KMS-11 (cell line): ENCODE data around the gene CCR3.

ENCODE experiments used
- H2AFZ ChIP-seq: fragments of 200-600 bp; sonication (generic); 2 replicates; pipeline ENCODE4 v1.6.1; 2016; ENCODE audit warnings: antibody characterized with exemption, mixed run types, low read depth
- H3K27ac ChIP-seq: fragments of 200-600 bp; sonication (generic); 2 replicates; pipeline ENCODE4 v1.6.1; 2016; ENCODE audit warnings: mild to moderate bottlenecking, mixed run types
- H3K27me3 ChIP-seq: fragments of 200-600 bp; sonication (generic); 2 replicates; pipeline ENCODE4 v1.6.1; 2017; ENCODE audit warnings: mild to moderate bottlenecking, low read depth, mixed run types, moderate library complexity; ENCODE audit not compliant: insufficient read depth
- H3K36me3 ChIP-seq: fragments of 200-600 bp; sonication (generic); 2 replicates; pipeline ENCODE4 v1.6.1; 2017; ENCODE audit warnings: mild to moderate bottlenecking, mixed run types; ENCODE audit not compliant: insufficient read depth
- H3K4me1 ChIP-seq: fragments of 200-600 bp; sonication (generic); 2 replicates; pipeline ENCODE4 v1.6.1; 2016; ENCODE audit warnings: mild to moderate bottlenecking, low read depth, mixed run types; ENCODE audit not compliant: poor library complexity, severe bottlenecking
- H3K4me2 ChIP-seq: fragments of 200-600 bp; sonication (generic); 2 replicates; pipeline ENCODE4 v1.7.0; 2016; ENCODE audit warnings: mild to moderate bottlenecking, mixed run types
- H3K4me3 ChIP-seq: fragments of 200-600 bp; sonication (generic); IDR thresholded peaks from 2 replicates; pipeline ENCODE4 v1.6.1; 2017; ENCODE audit warnings: low read depth, low read length, mixed read lengths; ENCODE audit not compliant: insufficient read depth
- H3K79me2 ChIP-seq: fragments of 200-600 bp; sonication (generic); 2 replicates; pipeline ENCODE4 v1.6.1; 2016; ENCODE audit warnings: low read depth, mixed run types; ENCODE audit not compliant: insufficient read depth
- H3K9ac ChIP-seq: fragments of 200-600 bp; sonication (generic); 2 replicates; pipeline ENCODE4 v1.6.1; 2016; ENCODE audit warnings: mild to moderate bottlenecking, mixed run types
- H4K20me1 ChIP-seq: fragments of 200-600 bp; sonication (generic); 2 replicates; pipeline ENCODE4 v1.6.1; 2016; ENCODE audit warnings: mild to moderate bottlenecking, mixed run types; ENCODE audit not compliant: insufficient read depth
- CTCF ChIP-seq: fragments of 200-600 bp; sonication (generic); conservative IDR thresholded peaks from 2 replicates; pipeline ENCODE4 v1.6.1; 2017; ENCODE audit warnings: low read depth, mild to moderate bottlenecking, antibody characterized with exemption, low read length, moderate library complexity, mixed read lengths

The CCR3 gene

GRCh38 chr3:46238386-46238785, 3.9 kb upstream of the CCR3 start:
- Histone ChIP-seq H3K4me2 (no peak overlapping the region), H3K27me3 (no peaks in the 10 kb centered on the region), H3K36me3 (no peaks in the 10 kb centered on the region), H3K4me3 (no peak overlapping the region), H3K4me1 (no peaks in the 10 kb centered on the region), H3K79me2 (no peaks in the 10 kb centered on the region), H2AFZ (no peak overlapping the region), H3K27ac (no peak overlapping the region), H4K20me1 (no peaks in the 10 kb centered on the region), H3K9ac (no peak overlapping the region)
- no peak for TF ChIP-seq CTCF

GRCh38 chr3:46239301-46239938, 2.8 kb upstream of the CCR3 start:
- H3K27ac ChIP-seq = no peak overlapping the region

GRCh38 chr3:46239952-46240351, 2.3 kb upstream of the CCR3 start:
- H3K36me3 ChIP-seq = no peaks in the 10 kb centered on the region
- peaks cover 7% of the 10 kb centered on the region for H3K4me1 ChIP-seq
- H3K27me3 ChIP-seq = no peaks in the 10 kb centered on the region
- H3K4me3 ChIP-seq = no peak overlapping the region
- TF ChIP-seq CTCF = no peak
- H3K27ac ChIP-seq = no peak overlapping the region
- no peaks in the 10 kb centered on the region for H3K79me2 ChIP-seq
- no peak overlapping the region for H3K4me2 ChIP-seq
- no peak overlapping the region for H3K9ac ChIP-seq
- no peak overlapping the region for H2AFZ ChIP-seq
- no peaks in the 10 kb centered on the region for H4K20me1 ChIP-seq

More at GRCh38 chr3:46239301-46239938, 2.8 kb upstream of the CCR3 start:
- no peak overlapping the region for H3K9ac ChIP-seq
- TF ChIP-seq CTCF = no peak
- H3K27me3 ChIP-seq = no peaks in the 10 kb centered on the region
- no peaks in the 10 kb centered on the region for H3K79me2 ChIP-seq
- H3K4me2 ChIP-seq = no peak overlapping the region
- H3K4me3 ChIP-seq = no peak overlapping the region
- H2AFZ ChIP-seq = no peak overlapping the region
- peaks cover 3% of the 10 kb centered on the region for H3K4me1 ChIP-seq
- H3K36me3 ChIP-seq = no peaks in the 10 kb centered on the region
- no peaks in the 10 kb centered on the region for H4K20me1 ChIP-seq

- Histone ChIP-seq H3K4me2 (no peak overlapping the region), H3K4me3 (no peak overlapping the region), H3K27me3 (no peaks in the 10 kb centered on the region), H3K9ac (no peak overlapping the region), H3K27ac (no peak overlapping the region), H4K20me1 (no peaks in the 10 kb centered on the region), H3K36me3 (no peaks in the 10 kb centered on the region), H3K4me1 (peaks cover 11% of the 10 kb centered on the region), H2AFZ (no peak overlapping the region), H3K79me2 (no peaks in the 10 kb centered on the region)
- TF ChIP-seq CTCF = no peak
Observed at GRCh38 chr3:46243560-46243959, 1.3 kb downstream of the CCR3 start.
